ENCODE results near the gene PLA2G15. TPM values are rescaled to one million over a fixed set of nuclear protein-coding genes. Genes with fewer than 3 reads are reported as not detected.

The PLA2G15 gene
- total and polyA plus RNA-seq, 2 of the 13 experiments (the other 11 are each of a cell fraction or from before 2014, with no cell fraction given), result 14.4 to 23.7 TPM

DNA sequence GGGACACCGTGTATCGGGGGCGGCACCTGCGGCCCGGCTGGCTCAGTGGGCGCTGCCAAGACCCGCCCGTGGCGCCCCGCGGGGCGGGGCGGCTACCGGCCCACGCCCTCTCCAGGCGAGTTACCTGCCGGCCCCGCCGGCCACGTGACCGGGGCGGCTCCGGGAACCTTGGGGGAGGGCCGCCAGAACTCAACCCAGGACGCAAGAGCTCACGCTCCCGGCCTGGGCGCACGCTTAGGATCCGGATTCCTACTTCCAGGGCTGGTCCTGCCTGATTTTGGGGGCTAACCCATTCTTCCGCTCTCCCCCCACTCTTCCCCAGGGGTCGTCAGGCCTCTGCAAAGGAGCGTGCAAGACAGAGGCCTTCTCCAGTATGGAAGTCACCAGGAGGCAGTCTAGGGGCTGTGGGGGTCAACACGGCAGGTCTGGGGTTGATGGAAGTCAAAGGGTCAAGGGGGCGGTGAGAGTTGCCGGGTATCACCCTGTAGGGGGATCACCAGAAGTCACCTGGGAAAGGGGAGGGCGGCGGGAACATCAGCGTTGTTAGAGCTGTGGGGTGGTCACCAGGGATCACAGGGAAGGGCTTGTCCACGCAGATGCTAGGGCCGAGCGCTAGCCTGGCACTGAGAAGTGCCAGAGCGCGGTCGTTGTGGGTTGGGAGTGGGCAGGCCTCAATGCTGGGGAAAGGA, 8.9 kb upstream of the PLA2G15 start (continued):
- peak; percentile 67; the same call in 1 of the 2 replicates for TF ChIP-seq KLF15 (CRISPR knock-in tag; IDR thresholded peaks at IDR 0.05; ENCODE audit: borderline replicate concordance)
- no peak for TF ChIP-seq SRSF4 (IDR thresholded peaks at IDR 0.05; ENCODE audit: low read depth, low read length, poor library complexity, severe bottlenecking)
- TF ChIP-seq NFE2L1 (CRISPR knock-in tag; IDR thresholded peaks at IDR 0.05; ENCODE audit: borderline replicate concordance), result no peak
- TF ChIP-seq NCOA5 (CRISPR knock-in tag; IDR thresholded peaks at IDR 0.05), result no peak
- peak; percentile 90; the same call in 1 of the 2 replicates for TF ChIP-seq ZFP36L1 (CRISPR knock-in tag; IDR thresholded peaks at IDR 0.05)
- peak; percentile 27; the same call in 1 of the 2 replicates for TF ChIP-seq MXD3 (CRISPR knock-in tag; IDR thresholded peaks at IDR 0.05)
- TF ChIP-seq RXRA (CRISPR knock-in tag; IDR thresholded peaks at IDR 0.05), result peak; percentile 11; the same call in 1 of the 2 replicates
- peak; percentile 41 for TF ChIP-seq THAP11 (CRISPR knock-in tag; IDR thresholded peaks at IDR 0.05)
- TF ChIP-seq U2AF2 (IDR thresholded peaks at IDR 0.05; ENCODE audit: low read depth, low read length), result 0 out of 2 replicates have a peak, but pooled peaks have one; percentile 21
- TF ChIP-seq KMT2B (CRISPR knock-in tag; IDR thresholded peaks at IDR 0.05), result no peak
- TF ChIP-seq KLF13 (CRISPR knock-in tag; IDR thresholded peaks at IDR 0.05), result peak; percentile 85; the same call in 1 of the 2 replicates
- TF ChIP-seq ZNF878 (CRISPR knock-in tag; IDR thresholded peaks at IDR 0.05), result no peak
- TF ChIP-seq NBN (conservative IDR thresholded peaks at IDR 0.05), result no peak
- TF ChIP-seq, protein P1, sequence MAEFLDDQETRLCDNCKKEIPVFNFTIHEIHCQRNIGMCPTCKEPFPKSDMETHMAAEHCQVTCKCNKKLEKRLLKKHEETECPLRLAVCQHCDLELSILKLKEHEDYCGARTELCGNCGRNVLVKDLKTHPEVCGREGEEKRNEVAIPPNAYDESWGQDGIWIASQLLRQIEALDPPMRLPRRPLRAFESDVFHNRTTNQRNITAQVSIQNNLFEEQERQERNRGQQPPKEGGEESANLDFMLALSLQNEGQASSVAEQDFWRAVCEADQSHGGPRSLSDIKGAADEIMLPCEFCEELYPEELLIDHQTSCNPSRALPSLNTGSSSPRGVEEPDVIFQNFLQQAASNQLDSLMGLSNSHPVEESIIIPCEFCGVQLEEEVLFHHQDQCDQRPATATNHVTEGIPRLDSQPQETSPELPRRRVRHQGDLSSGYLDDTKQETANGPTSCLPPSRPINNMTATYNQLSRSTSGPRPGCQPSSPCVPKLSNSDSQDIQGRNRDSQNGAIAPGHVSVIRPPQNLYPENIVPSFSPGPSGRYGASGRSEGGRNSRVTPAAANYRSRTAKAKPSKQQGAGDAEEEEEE (CRISPR knock-in tag; IDR thresholded peaks at IDR 0.05; ENCODE audit: borderline replicate concordance), result no peak
- TF ChIP-seq, protein P2, sequence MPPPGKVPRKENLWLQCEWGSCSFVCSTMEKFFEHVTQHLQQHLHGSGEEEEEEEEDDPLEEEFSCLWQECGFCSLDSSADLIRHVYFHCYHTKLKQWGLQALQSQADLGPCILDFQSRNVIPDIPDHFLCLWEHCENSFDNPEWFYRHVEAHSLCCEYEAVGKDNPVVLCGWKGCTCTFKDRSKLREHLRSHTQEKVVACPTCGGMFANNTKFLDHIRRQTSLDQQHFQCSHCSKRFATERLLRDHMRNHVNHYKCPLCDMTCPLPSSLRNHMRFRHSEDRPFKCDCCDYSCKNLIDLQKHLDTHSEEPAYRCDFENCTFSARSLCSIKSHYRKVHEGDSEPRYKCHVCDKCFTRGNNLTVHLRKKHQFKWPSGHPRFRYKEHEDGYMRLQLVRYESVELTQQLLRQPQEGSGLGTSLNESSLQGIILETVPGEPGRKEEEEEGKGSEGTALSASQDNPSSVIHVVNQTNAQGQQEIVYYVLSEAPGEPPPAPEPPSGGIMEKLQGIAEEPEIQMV (CRISPR knock-in tag; IDR thresholded peaks at IDR 0.05; ENCODE audit: low read depth), result no peak
- peak; percentile 33; the same call in 1 of the 2 replicates for TF ChIP-seq NFKB2 (CRISPR knock-in tag; IDR thresholded peaks at IDR 0.05; ENCODE audit: borderline replicate concordance)
- TF ChIP-seq MTA3 (CRISPR knock-in tag; IDR thresholded peaks at IDR 0.05), result no peak
- no peak for TF ChIP-seq HOXD1 (CRISPR knock-in tag; IDR thresholded peaks at IDR 0.05)
- no peak for TF ChIP-seq MBD4 (IDR thresholded peaks at IDR 0.05; ENCODE audit: borderline replicate concordance, low read length)
- no peak for TF ChIP-seq SP2 (CRISPR knock-in tag; IDR thresholded peaks at IDR 0.05)
- TF ChIP-seq PITX1 (CRISPR knock-in tag; IDR thresholded peaks at IDR 0.05), result peak; percentile 52; the same call in 1 of the 2 replicates
- TF ChIP-seq KDM3A (CRISPR knock-in tag; IDR thresholded peaks at IDR 0.05; ENCODE audit: low read depth), result no peak

Measured in HepG2 (cell line).